ENCODE data around the gene CD84. TPM values are rescaled to one million over a fixed set of nuclear protein-coding genes. Genes with fewer than 3 reads are reported as not detected.
"Not testable (repeated sequence)": the region's sequence is repeated elsewhere in the genome, so short reads cannot be mapped to it uniquely, and the experiment has no call there.

CD84 gene
- total and polyA plus RNA-seq, 2 donors, result 5.9 to 10.1 TPM

- H3K9me3 ChIP-seq (ENCODE audit: control insufficient read depth in 2 of 2, insufficient read depth in 1 of 2, low read length in 1 of 2), result peaks cover 1 to 22% of the 10 kb centered on the region in 2 donors
- no peaks in the 10 kb centered on the region for H3K27me3 ChIP-seq (ENCODE audit: control insufficient read depth in 2 of 2, insufficient read depth in 1 of 2, low read length in 1 of 2)
- H3K27ac ChIP-seq (ENCODE audit: low read depth in 1 of 2, low read length in 1 of 2), result no peak overlapping the region
- H3K36me3 ChIP-seq (ENCODE audit: control insufficient read depth in 2 of 2, insufficient read depth in 2 of 2, low read length in 1 of 2), result no peaks in the 10 kb centered on the region
- H3K4me1 ChIP-seq (ENCODE audit: control insufficient read depth in 2 of 2, insufficient read depth in 2 of 2, low read length in 2 of 2), result peaks cover 14 to 22% of the 10 kb centered on the region in 2 donors
- H3K4me3 ChIP-seq (ENCODE audit: low read length in 2 of 2), result no peak overlapping the region
- DNase-seq (ENCODE audit: low read depth in 6 of 9, low spot score in 9 of 9), result no peak
- WGBS, result 96% methylated on average over 3 of the region's 3 CpGs
Observed at GRCh38 chr1:160534823-160535605, 44.3 kb downstream of the CD84 start.

- peaks cover 1 to 22% of the 10 kb centered on the region in 2 donors for H3K9me3 ChIP-seq (ENCODE audit: control insufficient read depth in 2 of 2, insufficient read depth in 1 of 2, low read length in 1 of 2)
- not testable (repeated sequence) for H3K36me3 ChIP-seq (ENCODE audit: control insufficient read depth in 2 of 2, insufficient read depth in 2 of 2, low read length in 1 of 2); H3K27ac ChIP-seq (ENCODE audit: low read depth in 1 of 2, low read length in 1 of 2); DNase-seq (ENCODE audit: low read depth in 6 of 9, low spot score in 9 of 9); H3K4me3 ChIP-seq (ENCODE audit: low read length in 2 of 2); H3K27me3 ChIP-seq (ENCODE audit: control insufficient read depth in 2 of 2, insufficient read depth in 1 of 2, low read length in 1 of 2)
- peaks cover 0 to 16% of the 10 kb centered on the region in 2 donors for H3K4me1 ChIP-seq (ENCODE audit: control insufficient read depth in 2 of 2, insufficient read depth in 2 of 2, low read length in 2 of 2)
- 99% methylated on average over 5 of the region's 5 CpGs for WGBS
Observed at GRCh38 chr1:160532557-160532813, 46.8 kb downstream of the CD84 start.

GRCh38 chr1:160531809-160532556 is 47.3 kb downstream of the CD84 start:
- H3K27ac ChIP-seq (ENCODE audit: low read depth in 1 of 2, low read length in 1 of 2), result not testable (repeated sequence)

GRCh38 chr1:160529401-160529952 is 49.8 kb downstream of the CD84 start:
- H3K4me3 ChIP-seq (ENCODE audit: low read length in 2 of 2); DNase-seq (ENCODE audit: low read depth in 6 of 9, low spot score in 9 of 9); H3K27ac ChIP-seq (ENCODE audit: low read depth in 1 of 2, low read length in 1 of 2); H3K27me3 ChIP-seq (ENCODE audit: control insufficient read depth in 2 of 2, insufficient read depth in 1 of 2, low read length in 1 of 2); H3K36me3 ChIP-seq (ENCODE audit: control insufficient read depth in 2 of 2, insufficient read depth in 2 of 2, low read length in 1 of 2): not testable (repeated sequence)
- 70% methylated on average over 7 of the region's 7 CpGs for WGBS
- peaks cover 0 to 22% of the 10 kb centered on the region in 2 donors for H3K9me3 ChIP-seq (ENCODE audit: control insufficient read depth in 2 of 2, insufficient read depth in 1 of 2, low read length in 1 of 2)
- peaks cover 0 to 13% of the 10 kb centered on the region in 2 donors for H3K4me1 ChIP-seq (ENCODE audit: control insufficient read depth in 2 of 2, insufficient read depth in 2 of 2, low read length in 2 of 2)

More at GRCh38 chr1:160531809-160532556, 47.3 kb downstream of the CD84 start:
- H3K4me1 ChIP-seq (ENCODE audit: control insufficient read depth in 2 of 2, insufficient read depth in 2 of 2, low read length in 2 of 2), result peaks cover 0 to 14% of the 10 kb centered on the region in 2 donors
- peaks cover 1 to 22% of the 10 kb centered on the region in 2 donors for H3K9me3 ChIP-seq (ENCODE audit: control insufficient read depth in 2 of 2, insufficient read depth in 1 of 2, low read length in 1 of 2)
- not testable (repeated sequence) for H3K27me3 ChIP-seq (ENCODE audit: control insufficient read depth in 2 of 2, insufficient read depth in 1 of 2, low read length in 1 of 2); H3K4me3 ChIP-seq (ENCODE audit: low read length in 2 of 2); H3K36me3 ChIP-seq (ENCODE audit: control insufficient read depth in 2 of 2, insufficient read depth in 2 of 2, low read length in 1 of 2); DNase-seq (ENCODE audit: low read depth in 6 of 9, low spot score in 9 of 9)
- 95% methylated on average over 29 of the region's 29 CpGs for WGBS

- not testable (repeated sequence) for H3K4me3 ChIP-seq (ENCODE audit: low read length in 2 of 2); H3K27me3 ChIP-seq (ENCODE audit: control insufficient read depth in 2 of 2, insufficient read depth in 1 of 2, low read length in 1 of 2); DNase-seq (ENCODE audit: low read depth in 6 of 9, low spot score in 9 of 9); H3K9me3 ChIP-seq (ENCODE audit: control insufficient read depth in 2 of 2, insufficient read depth in 1 of 2, low read length in 1 of 2); H3K36me3 ChIP-seq (ENCODE audit: control insufficient read depth in 2 of 2, insufficient read depth in 2 of 2, low read length in 1 of 2); H3K27ac ChIP-seq (ENCODE audit: low read depth in 1 of 2, low read length in 1 of 2)
- 98% methylated on average over 2 of the region's 2 CpGs for WGBS
- H3K4me1 ChIP-seq (ENCODE audit: control insufficient read depth in 2 of 2, insufficient read depth in 2 of 2, low read length in 2 of 2), result peaks cover 25 to 33% of the 10 kb centered on the region in 2 donors
Observed at GRCh38 chr1:160523789-160524188, 55.5 kb downstream of the CD84 start.

- Histone ChIP-seq H3K4me3 (ENCODE audit: low read length in 2 of 2) (peak within 1 kb of the TSS; percentile 42 to 61), H3K27ac (ENCODE audit: low read depth in 1 of 2, low read length in 1 of 2) (peak within 1 kb of the TSS; percentile 69 to 75), H3K9me3 (ENCODE audit: control insufficient read depth in 2 of 2, insufficient read depth in 1 of 2, low read length in 1 of 2) (peaks cover 0 to 3% of the 10 kb centered on the region in 2 donors), H3K4me1 (ENCODE audit: control insufficient read depth in 2 of 2, insufficient read depth in 2 of 2, low read length in 2 of 2) (peaks cover 25 to 33% of the 10 kb centered on the region in 2 donors), H3K27me3 (ENCODE audit: control insufficient read depth in 2 of 2, insufficient read depth in 1 of 2, low read length in 1 of 2) (no peaks in the 10 kb centered on the region), H3K36me3 (ENCODE audit: control insufficient read depth in 2 of 2, insufficient read depth in 2 of 2, low read length in 1 of 2) (no peaks in the 10 kb centered on the region)
- peak in 3 of 9 donors; percentile 41 to 71 (median 47) for DNase-seq (ENCODE audit: low read depth in 6 of 9, low spot score in 9 of 9)
- 59% methylated on average over 11 of the region's 11 CpGs for WGBS
Observed at GRCh38 chr1:160522622-160523345, 56.5 kb downstream of the CD84 start, which contains the start of gene SLAMF6. SLAMF6 (minus strand) TSS chr1:160523255; CDS start chr1:160523192, 63 bp downstream.

GRCh38 chr1:160522136-160522535 is 57.2 kb downstream of the CD84 start:
- Histone ChIP-seq H3K27me3 (ENCODE audit: control insufficient read depth in 2 of 2, insufficient read depth in 1 of 2, low read length in 1 of 2) (no peaks in the 10 kb centered on the region), H3K36me3 (ENCODE audit: control insufficient read depth in 2 of 2, insufficient read depth in 2 of 2, low read length in 1 of 2) (no peaks in the 10 kb centered on the region), H3K4me3 (ENCODE audit: low read length in 2 of 2) (peak overlapping the region; percentile 42 to 61), H3K9me3 (ENCODE audit: control insufficient read depth in 2 of 2, insufficient read depth in 1 of 2, low read length in 1 of 2) (peaks cover 0 to 3% of the 10 kb centered on the region in 2 donors), H3K4me1 (ENCODE audit: control insufficient read depth in 2 of 2, insufficient read depth in 2 of 2, low read length in 2 of 2) (peaks cover 25 to 33% of the 10 kb centered on the region in 2 donors), H3K27ac (ENCODE audit: low read depth in 1 of 2, low read length in 1 of 2) (peak overlapping the region; percentile 69 to 75)
- DNase-seq (ENCODE audit: low read depth in 6 of 9, low spot score in 9 of 9), result peak in 1 of 9 donors; percentile 15
- 84% methylated on average over 3 of the region's 3 CpGs for WGBS

- Histone ChIP-seq H3K36me3 (ENCODE audit: control insufficient read depth in 2 of 2, insufficient read depth in 2 of 2, low read length in 1 of 2) (no peaks in the 10 kb centered on the region), H3K27ac (ENCODE audit: low read depth in 1 of 2, low read length in 1 of 2) (peak overlapping the region; percentile 53 to 75), H3K27me3 (ENCODE audit: control insufficient read depth in 2 of 2, insufficient read depth in 1 of 2, low read length in 1 of 2) (no peaks in the 10 kb centered on the region), H3K4me1 (ENCODE audit: control insufficient read depth in 2 of 2, insufficient read depth in 2 of 2, low read length in 2 of 2) (peaks cover 25 to 33% of the 10 kb centered on the region in 2 donors), H3K4me3 (ENCODE audit: low read length in 2 of 2) (peak overlapping the region; percentile 37 to 61), H3K9me3 (ENCODE audit: control insufficient read depth in 2 of 2, insufficient read depth in 1 of 2, low read length in 1 of 2) (peaks cover 0 to 3% of the 10 kb centered on the region in 2 donors)
- no peak for DNase-seq (ENCODE audit: low read depth in 6 of 9, low spot score in 9 of 9)
- 96% methylated on average over 2 of the region's 2 CpGs for WGBS
Observed at GRCh38 chr1:160521554-160521953, 57.7 kb downstream of the CD84 start.
